H9 (cell line): ENCODE results near the gene TEAD1. TPM values are rescaled to one million over a fixed set of nuclear protein-coding genes. Genes with fewer than 3 reads are reported as not detected.

ENCODE experiments used
- DNase-seq: peaks from one replicate; pipeline ENCODE4 v3.0.0-alpha.2; 2017
- H2AFZ ChIP-seq: one replicate; pipeline ENCODE4 v1.6.1; 2013; ENCODE audit warnings: mild to moderate bottlenecking, low read length, control low read depth, moderate library complexity
- H2AK5ac ChIP-seq: 2 replicates; pipeline ENCODE4 v1.6.1; 2013; ENCODE audit warnings: low read length, control low read depth, mixed read lengths; ENCODE audit not compliant: insufficient read length
- H2BK120ac ChIP-seq: one replicate; pipeline ENCODE4 v1.6.1; 2013; ENCODE audit warnings: low read depth, mild to moderate bottlenecking, low read length, control low read depth, inconsistent platforms; ENCODE audit not compliant: poor library complexity, severe bottlenecking
- H2BK12ac ChIP-seq: 2 replicates; pipeline ENCODE4 v1.6.1; 2013; ENCODE audit warnings: low read length, control low read depth, mixed read lengths, low read depth; ENCODE audit not compliant: insufficient read length
- H2BK15ac ChIP-seq: 2 replicates; pipeline ENCODE4 v1.6.1; 2013; ENCODE audit warnings: low read depth, low read length, control low read depth
- H2BK20ac ChIP-seq: one replicate; pipeline ENCODE4 v1.6.1; 2013; ENCODE audit warnings: low read depth, mild to moderate bottlenecking, low read length, control low read depth, inconsistent platforms; ENCODE audit not compliant: poor library complexity, severe bottlenecking
- H2BK5ac ChIP-seq: 2 replicates; pipeline ENCODE4 v1.6.1; 2013; ENCODE audit warnings: low read length, control low read depth, mixed read lengths; ENCODE audit not compliant: insufficient read length
- H3K14ac ChIP-seq: 2 replicates; pipeline ENCODE4 v1.6.1; 2013; ENCODE audit warnings: low read length, control low read depth; ENCODE audit not compliant: insufficient read depth
- H3K18ac ChIP-seq: 2 replicates; pipeline ENCODE4 v1.6.1; 2013; ENCODE audit warnings: low read depth, mild to moderate bottlenecking, mixed read lengths, low read length, control low read depth; ENCODE audit not compliant: insufficient read length
- H3K23ac ChIP-seq: 2 replicates; pipeline ENCODE4 v1.6.1; 2013; ENCODE audit warnings: low read length, control low read depth, mixed read lengths, low read depth; ENCODE audit not compliant: insufficient read length
- H3K23me2 ChIP-seq: 2 replicates; pipeline ENCODE4 v1.6.1; 2013; ENCODE audit warnings: low read depth, mild to moderate bottlenecking, mixed read lengths, low read length, control low read depth; ENCODE audit not compliant: insufficient read length, poor library complexity, severe bottlenecking
- H3K27ac ChIP-seq: 2 replicates; pipeline ENCODE4 v1.5.1; 2013; ENCODE audit warnings: low read length, control low read depth, mixed read lengths, low read depth; ENCODE audit not compliant: insufficient read length
- H3K27me3 ChIP-seq: 2 replicates; pipeline ENCODE4 v1.6.1; 2013; ENCODE audit warnings: low read length, control low read depth, inconsistent platforms; ENCODE audit not compliant: insufficient read depth
- H3K4ac ChIP-seq: 2 replicates; pipeline ENCODE4 v1.6.1; 2013; ENCODE audit warnings: low read depth, mild to moderate bottlenecking, control low read depth, inconsistent platforms, low read length, moderate library complexity
- H3K4me1 ChIP-seq: 2 replicates; pipeline ENCODE4 v1.6.1; 2013; ENCODE audit warnings: low read length, control low read depth, inconsistent platforms; ENCODE audit not compliant: insufficient read depth
- H3K4me2 ChIP-seq: 2 replicates; pipeline ENCODE4 v1.6.1; 2013; ENCODE audit warnings: low read length, control low read depth, mixed read lengths; ENCODE audit not compliant: insufficient read length, insufficient read depth
- H3K56ac ChIP-seq: 2 replicates; pipeline ENCODE4 v1.6.1; 2013; ENCODE audit warnings: low read depth, mild to moderate bottlenecking, mixed read lengths, low read length, control low read depth; ENCODE audit not compliant: insufficient read length
- H3K79me1 ChIP-seq: 2 replicates; pipeline ENCODE4 v1.6.1; 2013; ENCODE audit warnings: low read depth, mild to moderate bottlenecking, moderate library complexity, low read length, control low read depth, inconsistent platforms; ENCODE audit not compliant: insufficient read depth, poor library complexity, severe bottlenecking
- H3K79me2 ChIP-seq: 2 replicates; pipeline ENCODE4 v1.6.1; 2013; ENCODE audit warnings: low read length, control low read depth, inconsistent platforms; ENCODE audit not compliant: insufficient read depth
- H3K9ac ChIP-seq: 2 replicates; pipeline ENCODE4 v1.6.1; 2013; ENCODE audit warnings: low read length, control low read depth, mixed read lengths; ENCODE audit not compliant: insufficient read length; ENCODE audit errors: extremely low read depth
- H3K9me3 ChIP-seq: one replicate; pipeline ENCODE4 v1.6.1; 2013; ENCODE audit warnings: low read depth, low read length, inconsistent platforms; ENCODE audit not compliant: control insufficient read depth
- H3T11ph ChIP-seq: one replicate; pipeline ENCODE4 v1.6.1; 2013; ENCODE audit warnings: mild to moderate bottlenecking, low read length, control low read depth, inconsistent platforms
- H4K20me1 ChIP-seq: one replicate; pipeline ENCODE4 v1.6.1; 2013; ENCODE audit not compliant: control insufficient read depth, insufficient read length, insufficient read depth
- H4K5ac ChIP-seq: 2 replicates; pipeline ENCODE4 v1.6.1; 2013; ENCODE audit warnings: low read depth, mild to moderate bottlenecking, mixed read lengths, low read length, control low read depth; ENCODE audit not compliant: insufficient read length
- H4K8ac ChIP-seq: replicated peaks from 2 replicates; pipeline ENCODE4 v1.6.1; 2013; ENCODE audit warnings: low read length, control low read depth, mixed read lengths, low read depth; ENCODE audit not compliant: insufficient read length
- H4K91ac ChIP-seq: 2 replicates; pipeline ENCODE4 v1.6.1; 2013; ENCODE audit warnings: low read depth, mild to moderate bottlenecking, moderate library complexity, mixed read lengths, low read length, control low read depth; ENCODE audit not compliant: insufficient read length
- H3K27ac Mint-ChIP-seq, 3 experiments: 2 replicates in 2 of 3; 3 replicates in 1 of 3; pipeline ENCODE4 v1.8.0; 2020 to 2021; ENCODE audit warnings: mixed read lengths in 3 of 3, mild to moderate bottlenecking in 1 of 3, moderate library complexity in 1 of 3
- H3K27me3 Mint-ChIP-seq: 2 replicates; pipeline ENCODE4 v1.8.0; 2021; ENCODE audit warnings: low read depth, mild to moderate bottlenecking, moderate library complexity, mixed read lengths
- H3K36me3 Mint-ChIP-seq, 3 experiments: 2 replicates in 2 of 3; 3 replicates in 1 of 3; pipeline ENCODE4 v1.8.0; 2020 to 2021; ENCODE audit warnings: low read depth in 3 of 3, mixed read lengths in 3 of 3; ENCODE audit not compliant: insufficient read depth in 1 of 3
- H3K4me1 Mint-ChIP-seq, 2 experiments: 2 replicates each; pipeline ENCODE4 v1.8.0; 2020; ENCODE audit warnings: mixed read lengths in 2 of 2
- H3K4me3 Mint-ChIP-seq, 2 experiments: 2 replicates in 1 of 2; 3 replicates in 1 of 2; pipeline ENCODE4 v1.8.0; 2020 to 2021; ENCODE audit warnings: mild to moderate bottlenecking in 2 of 2, mixed read lengths in 2 of 2, moderate library complexity in 1 of 2
- H3K9me3 Mint-ChIP-seq, 2 experiments: 2 replicates in 1 of 2; 3 replicates in 1 of 2; pipeline ENCODE4 v1.8.0; 2020; ENCODE audit warnings: mild to moderate bottlenecking in 2 of 2, mixed read lengths in 2 of 2, moderate library complexity in 1 of 2
- CTCF ChIP-seq: fragments of 200-600 bp; sonication (generic); conservative IDR thresholded peaks from 3 replicates; pipeline ENCODE4 v1.8.0; 2021; ENCODE audit warnings: antibody characterized with exemption, mild to moderate bottlenecking
- WGBS: extraction: QIAGEN DNeasy Blood & Tissue Kit; methylation state at CpG from one replicate; pipeline ENCODE4 v1.1.7; 2013; ENCODE audit warnings: missing lambda C conversion rate, low lambda C conversion rate, mixed read lengths; ENCODE audit not compliant: insufficient read length; ENCODE audit errors: extremely low coverage; 5-methylcytosine and 5-hydroxymethylcytosine counted together
- total RNA-seq: library from RNA; stranded (reverse); gene quantifications from 2 replicates; pipeline ENCODE4 v1.2.1, GENCODE V29; 2021

The TEAD1 gene
- total RNA-seq, 1 experiment from 2014 or later, result 75.1 TPM

- no peaks in the 10 kb centered on the region for H3K27me3 ChIP-seq
- H3K23ac ChIP-seq, result no peak overlapping the region
- no CpG with 5 or more reads among the region's 11 CpGs for WGBS
- H2BK20ac ChIP-seq, result no peak overlapping the region
- no peak overlapping the region for H3K27ac Mint-ChIP-seq
- no peak overlapping the region for H4K91ac ChIP-seq
- H3K9ac ChIP-seq, result no peak overlapping the region
- no peaks in the 10 kb centered on the region for H4K20me1 ChIP-seq
- H3T11ph ChIP-seq, result no peak overlapping the region
- no peaks in the 10 kb centered on the region for H3K23me2 ChIP-seq
- H3K79me1 ChIP-seq, result no peaks in the 10 kb centered on the region
- no peak overlapping the region for H4K8ac ChIP-seq
- peaks cover 18 to 39% (median 22%) of the 10 kb centered on the region in 3 experiments; a peak in 6 of 7 replicates for H3K36me3 Mint-ChIP-seq
- no peaks in the 10 kb centered on the region for H3K9me3 Mint-ChIP-seq
- H3K4me3 Mint-ChIP-seq, result no peak overlapping the region
- no peak overlapping the region for H2AK5ac ChIP-seq
- no peak overlapping the region for H3K18ac ChIP-seq
- H3K27ac ChIP-seq, result no peak overlapping the region
- H3K56ac ChIP-seq, result no peak overlapping the region
- no peaks in the 10 kb centered on the region for H3K79me2 ChIP-seq
- TF ChIP-seq CTCF, result peak; percentile 39
- no peaks in the 10 kb centered on the region for H3K4me1 ChIP-seq
- no peak overlapping the region for H3K4me2 ChIP-seq
- H3K4ac ChIP-seq, result no peak overlapping the region
- H2BK15ac ChIP-seq, result no peak overlapping the region
- H2AFZ ChIP-seq, result no peak overlapping the region
- peaks cover 0 to 5% of the 10 kb centered on the region in 2 experiments; a peak in 1 of 4 replicates for H3K4me1 Mint-ChIP-seq
- no peak overlapping the region for H3K14ac ChIP-seq
- DNase-seq, result no peak
- H2BK120ac ChIP-seq, result no peak overlapping the region
- no peak overlapping the region for H2BK12ac ChIP-seq
- H2BK5ac ChIP-seq, result no peak overlapping the region
- H3K9me3 ChIP-seq, result no peaks in the 10 kb centered on the region
- H3K27me3 Mint-ChIP-seq, result no peaks in the 10 kb centered on the region
- H4K5ac ChIP-seq, result no peak overlapping the region
These were observed 267.9 kb downstream of the TEAD1 start for GRCh38 chr11:12942157-12942556.
